HepG2 (cell line): ENCODE measurements around the gene CTRB2. TPM values are rescaled to one million over a fixed set of nuclear protein-coding genes. Genes with fewer than 3 reads are reported as not detected.
A peak's percentile ranks its signal among the peaks of the same experiment; 100 is the strongest.

ENCODE experiments used
- ATF7 ChIP-seq, 2 experiments: fragments of 450-650 bp in 1 of 2; sonication (generic) in 1 of 2; formaldehyde crosslinking in 1 of 2; IDR thresholded peaks; 2 replicates each; pipeline versions ENCODE4 v1.4.0 to v1.6.1; 2016 to 2020; ENCODE audit warnings: antibody characterized with exemption in 1 of 2, mild to moderate bottlenecking in 1 of 2, missing genetic modification reagents in 1 of 2
- CENPBD1 ChIP-seq: sonication (generic); formaldehyde crosslinking; IDR thresholded peaks from 2 replicates; pipeline ENCODE4 v1.8.0; 2022; ENCODE audit warnings: missing genetic modification reagents, low read depth, mild to moderate bottlenecking, borderline replicate concordance
- DR1 ChIP-seq: sonication (generic); formaldehyde crosslinking; IDR thresholded peaks from 2 replicates; pipeline ENCODE4 v1.8.0; 2021; ENCODE audit warnings: mild to moderate bottlenecking, missing genetic modification reagents, inconsistent platforms
- ELF1 ChIP-seq: sonication (generic); formaldehyde crosslinking; IDR thresholded peaks from 2 replicates; pipeline ENCODE4 v1.4.0; 2020; ENCODE audit warnings: missing genetic modification reagents
- GATAD2A ChIP-seq: IDR thresholded peaks from 2 replicates; pipeline ENCODE4 v1.6.1; 2016
- HIC2 ChIP-seq: sonication (generic); formaldehyde crosslinking; IDR thresholded peaks from 2 replicates; pipeline ENCODE4 v1.9.0; 2022; ENCODE audit warnings: low read depth, missing genetic modification reagents
- IRF1 ChIP-seq: sonication (generic); formaldehyde crosslinking; IDR thresholded peaks from 2 replicates; pipeline ENCODE4 v1.4.0; 2020; ENCODE audit warnings: low read depth, mild to moderate bottlenecking, missing genetic modification reagents
- KAT8 ChIP-seq: IDR thresholded peaks from 2 replicates; pipeline ENCODE4 v1.6.1; 2016; ENCODE audit warnings: missing genetic modification reagents, missing compliant biosample characterization
- MBNL3 ChIP-seq: fragments of 250-450 bp; sonication (Bioruptor Pico); conservative IDR thresholded peaks from 2 replicates; pipeline ENCODE4 v1.8.0; 2022; ENCODE audit warnings: mild to moderate bottlenecking, inconsistent platforms
- MEF2D ChIP-seq: sonication (generic); formaldehyde crosslinking; IDR thresholded peaks from 2 replicates; pipeline ENCODE4 v1.5.1; 2020; ENCODE audit warnings: mild to moderate bottlenecking, missing genetic modification reagents
- MTF1 ChIP-seq: sonication (generic); formaldehyde crosslinking; IDR thresholded peaks from 2 replicates; pipeline ENCODE4 v1.5.0; 2020; ENCODE audit warnings: missing genetic modification reagents
- NR3C1 ChIP-seq: sonication (generic); formaldehyde crosslinking; IDR thresholded peaks from 2 replicates; pipeline ENCODE4 v1.4.0; 2020; ENCODE audit warnings: missing genetic modification reagents
- RFX3 ChIP-seq: IDR thresholded peaks from 2 replicates; pipeline ENCODE4 v1.6.1; 2016; ENCODE audit warnings: missing biosample characterization, missing genetic modification reagents
- RFXANK ChIP-seq: IDR thresholded peaks from 2 replicates; pipeline ENCODE4 v1.6.1; 2016
- SALL1 ChIP-seq: sonication (generic); formaldehyde crosslinking; IDR thresholded peaks from 2 replicates; pipeline ENCODE4 v1.8.0; 2022; ENCODE audit warnings: mild to moderate bottlenecking, missing genetic modification reagents
- SMC3 ChIP-seq: IDR thresholded peaks from 2 replicates; pipeline ENCODE4 v1.6.1; 2011; ENCODE audit warnings: low read length, improper control_type of control experiment
- SOX6 ChIP-seq, 2 experiments: fragments of 450-650 bp in 1 of 2; sonication (generic) in 1 of 2; formaldehyde crosslinking in 1 of 2; IDR thresholded peaks; 2 replicates each; pipeline versions ENCODE4 v1.4.0 to v1.6.1; 2017 to 2020; ENCODE audit warnings: antibody characterized with exemption in 1 of 2, mild to moderate bottlenecking in 1 of 2, missing genetic modification reagents in 1 of 2
- TFDP2 ChIP-seq: sonication (generic); formaldehyde crosslinking; IDR thresholded peaks from 2 replicates; pipeline ENCODE4 v1.4.0; 2020; ENCODE audit warnings: missing genetic modification reagents
- XRCC5 ChIP-seq: fragments of 200-400 bp; formaldehyde crosslinking; optimal IDR thresholded peaks from 2 replicates; pipeline ENCODE3; 2017; ENCODE audit warnings: mild to moderate bottlenecking, low read length
- ZBTB1 ChIP-seq: sonication (generic); formaldehyde crosslinking; IDR thresholded peaks from 2 replicates; pipeline ENCODE4 v1.4.0; 2020; ENCODE audit warnings: missing genetic modification reagents, borderline replicate concordance
- ZNF567 ChIP-seq: sonication (generic); formaldehyde crosslinking; IDR thresholded peaks from 2 replicates; pipeline ENCODE4 v1.8.1; 2023; ENCODE audit warnings: mild to moderate bottlenecking, missing genetic modification reagents, borderline replicate concordance
- ZNF800 ChIP-seq: sonication (generic); formaldehyde crosslinking; IDR thresholded peaks from 2 replicates; pipeline ENCODE4 v1.4.0; 2020; ENCODE audit warnings: missing genetic modification reagents
- polyA plus RNA-seq, 8 experiments: library from polyadenylated mRNA; depleted of rRNA in 3 of 8; stranded (reverse) in 7 of 8; unstranded in 1 of 8; fragments of >200 nt; fragmentation: Illumina TruSeq in 4 of 8; extraction: Trizol in 4 of 8; gene quantifications; 2 replicates each; pipeline versions ENCODE4 v1.2.1 to v1.2.3, GENCODE V29; 2011 to 2016; ENCODE audit warnings: low read depth in 4 of 8, missing spikeins in 1 of 8, mixed read lengths in 1 of 8; ENCODE audit not compliant: insufficient read depth in 1 of 8
- total RNA-seq, 5 experiments: library from RNA; depleted of rRNA; stranded (reverse); fragments of >200 nt; fragmentation: Illumina TruSeq; extraction: Trizol; gene quantifications; 2 replicates each; pipeline ENCODE4 v1.2.3, GENCODE V29; 2016; ENCODE audit warnings: low read depth in 1 of 5

Gene CTRB2
- total and polyA plus RNA-seq, 2 of the 13 experiments (the other 11 are each of a cell fraction or from before 2014, with no cell fraction given) = 0.13 TPM; not detected in 1

DNA sequence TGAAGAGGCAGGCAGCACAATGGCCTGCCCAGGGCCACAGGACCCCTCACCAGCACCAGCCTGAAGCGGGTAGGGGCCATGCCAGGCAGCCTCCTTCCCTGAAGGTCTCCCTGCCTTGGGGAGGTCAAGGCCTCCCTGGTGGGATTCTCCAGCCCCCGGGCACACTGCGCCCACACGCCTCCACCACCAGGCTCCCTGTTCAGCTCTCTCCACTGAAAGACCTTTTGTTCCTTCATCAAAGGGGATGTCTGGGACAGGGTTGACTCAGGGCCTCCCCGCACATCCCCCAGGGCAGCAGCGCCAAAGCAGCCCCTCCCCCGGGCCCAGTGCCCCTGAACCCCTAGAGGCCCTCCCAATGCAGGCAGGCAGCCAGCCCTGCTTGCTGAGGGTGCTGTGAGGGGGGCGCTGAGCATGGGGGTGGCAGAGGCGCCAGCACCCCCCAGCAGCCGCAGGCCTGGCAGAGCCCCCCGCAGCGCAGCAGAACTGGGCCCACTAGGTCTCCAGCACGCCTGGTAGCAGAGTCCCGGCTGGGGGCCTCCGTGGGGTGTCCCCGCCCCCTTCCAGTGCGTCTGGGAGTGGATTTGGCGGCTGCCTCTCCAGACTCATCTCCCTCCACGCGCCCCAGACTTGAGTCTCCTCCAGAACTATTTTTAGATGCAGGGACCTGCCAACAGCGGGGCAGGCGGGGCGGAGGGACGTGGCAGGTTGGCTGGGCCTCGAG, 31.3 kb upstream of the CTRB2 start (continued):
- TF ChIP-seq ZBTB1 (no peak), ZNF800 (no peak), SOX6 (IDR thresholded peaks at IDR 0.05) (no peak), SOX6 (CRISPR knock-in tag; IDR thresholded peaks at IDR 0.05) (peak; percentile 81), ZNF567 (CRISPR knock-in tag) (no peak), ELF1 (CRISPR knock-in tag) (no peak), CENPBD1 (CRISPR knock-in tag) (no peak), MEF2D (CRISPR knock-in tag) (no peak; the same call in none of the 2 replicates), GATAD2A (CRISPR knock-in tag) (peak; percentile 82), DR1 (no peak), NR3C1 (CRISPR knock-in tag) (no peak), RFX3 (CRISPR knock-in tag) (no peak), MTF1 (CRISPR knock-in tag) (no peak), IRF1 (no peak), TFDP2 (CRISPR knock-in tag) (no peak), SMC3 (no peak), MBNL3 (no peak), RFXANK (CRISPR knock-in tag) (no peak), KAT8 (0 out of 2 replicates have a peak, but pooled peaks have one; percentile 19), ATF7 (IDR thresholded peaks at IDR 0.05) (no peak), ATF7 (CRISPR knock-in tag; IDR thresholded peaks at IDR 0.05) (0 out of 2 replicates have a peak, but pooled peaks have one; percentile 17), SALL1 (peak; percentile 32; the same call in 1 of the 2 replicates), HIC2 (CRISPR knock-in tag) (peak; percentile 98), XRCC5 (peak; percentile 78)
